ENCODE measurements around the gene TLE3. TPM values are rescaled to one million over a fixed set of nuclear protein-coding genes. Genes with fewer than 3 reads are reported as not detected.
"Not testable (repeated sequence)": the region's sequence is repeated elsewhere in the genome, so short reads cannot be mapped to it uniquely, and the experiment has no call there.

The TLE3 gene
- total RNA-seq, 1 donor from 2014 or later = 45.4 TPM

- Histone ChIP-seq H3K27me3 (ENCODE audit: insufficient read depth, low read length) (peaks cover 15% of the 10 kb centered on the region), H3K27ac (ENCODE audit: low read depth, low read length) (no peak overlapping the region), H3K4me1 (ENCODE audit: insufficient read depth, low read length) (peaks cover 14% of the 10 kb centered on the region), H3K4me2 (ENCODE audit: low read length) (no peak overlapping the region), H2AFZ (ENCODE audit: low read depth, low read length) (no peak overlapping the region), H3K9ac (ENCODE audit: low read length) (no peak overlapping the region), H3K79me2 (ENCODE audit: insufficient read depth, low read length) (no peaks in the 10 kb centered on the region), H3K9me3 (ENCODE audit: insufficient read depth, low read depth, low read length) (no peaks in the 10 kb centered on the region), H4K20me1 (ENCODE audit: insufficient read depth, low read length) (no peaks in the 10 kb centered on the region), H3K36me3 (ENCODE audit: insufficient read depth, low read length) (no peaks in the 10 kb centered on the region), H3K4me3 (ENCODE audit: insufficient read depth, low read depth, low read length) (no peak overlapping the region)
- Mint-ChIP-seq H3K27ac (ENCODE audit: unreplicated experiment) (no peak overlapping the region), H3K9me3 (ENCODE audit: unreplicated experiment) (peaks cover 6% of the 10 kb centered on the region), H3K27me3 (ENCODE audit: low read depth, unreplicated experiment) (peaks cover 56% of the 10 kb centered on the region), H3K4me1 (ENCODE audit: low read depth, unreplicated experiment) (peaks cover 23% of the 10 kb centered on the region), H3K4me3 (ENCODE audit: unreplicated experiment) (no peak overlapping the region), H3K36me3 (ENCODE audit: low read depth, unreplicated experiment) (peaks cover 3% of the 10 kb centered on the region)
- FAIRE-seq (no peak), DNase-seq (ENCODE audit: low read depth) (no peak)
- TF ChIP-seq CTCF (IDR thresholded peaks at IDR 0.05; ENCODE audit: insufficient read depth, low read depth, low read length) (no peak), EZH2 (IDR thresholded peaks at IDR 0.05; ENCODE audit: insufficient read depth, low read length) (no peak)
Measured at GRCh38 chr15:70140025-70140542, 42.4 kb upstream of the TLE3 start.

- no peak for TF ChIP-seq EZH2 (IDR thresholded peaks at IDR 0.05; ENCODE audit: insufficient read depth, low read length)
- no peak for TF ChIP-seq CTCF (IDR thresholded peaks at IDR 0.05; ENCODE audit: insufficient read depth, low read depth, low read length)
- Histone ChIP-seq H3K4me2 (ENCODE audit: low read length) (no peak overlapping the region), H3K27ac (ENCODE audit: low read depth, low read length) (no peak overlapping the region), H2AFZ (ENCODE audit: low read depth, low read length) (no peak overlapping the region), H3K79me2 (ENCODE audit: insufficient read depth, low read length) (no peaks in the 10 kb centered on the region), H3K36me3 (ENCODE audit: insufficient read depth, low read length) (no peaks in the 10 kb centered on the region), H3K4me1 (ENCODE audit: insufficient read depth, low read length) (peaks cover 13% of the 10 kb centered on the region), H3K27me3 (ENCODE audit: insufficient read depth, low read length) (peaks cover 16% of the 10 kb centered on the region), H3K4me3 (ENCODE audit: insufficient read depth, low read depth, low read length) (no peak overlapping the region), H4K20me1 (ENCODE audit: insufficient read depth, low read length) (no peaks in the 10 kb centered on the region), H3K9me3 (ENCODE audit: insufficient read depth, low read depth, low read length) (no peaks in the 10 kb centered on the region), H3K9ac (ENCODE audit: low read length) (no peak overlapping the region)
- Mint-ChIP-seq H3K4me3 (ENCODE audit: unreplicated experiment) (no peak overlapping the region), H3K27ac (ENCODE audit: unreplicated experiment) (no peak overlapping the region), H3K27me3 (ENCODE audit: low read depth, unreplicated experiment) (peaks cover 61% of the 10 kb centered on the region), H3K9me3 (ENCODE audit: unreplicated experiment) (peaks cover 13% of the 10 kb centered on the region), H3K4me1 (ENCODE audit: low read depth, unreplicated experiment) (peaks cover 22% of the 10 kb centered on the region), H3K36me3 (ENCODE audit: low read depth, unreplicated experiment) (peaks cover 3% of the 10 kb centered on the region)
- no peak for DNase-seq (ENCODE audit: low read depth)
- no peak for FAIRE-seq
Measured at GRCh38 chr15:70137967-70138366, 40.2 kb upstream of the TLE3 start.

GRCh38 chr15:70137021-70137420, 39.3 kb upstream of the TLE3 start:
- H3K79me2 ChIP-seq (ENCODE audit: insufficient read depth, low read length); H3K4me3 ChIP-seq (ENCODE audit: insufficient read depth, low read depth, low read length); H3K27ac Mint-ChIP-seq (ENCODE audit: unreplicated experiment); H3K36me3 Mint-ChIP-seq (ENCODE audit: low read depth, unreplicated experiment); H3K4me1 ChIP-seq (ENCODE audit: insufficient read depth, low read length); H3K36me3 ChIP-seq (ENCODE audit: insufficient read depth, low read length); H3K4me2 ChIP-seq (ENCODE audit: low read length); FAIRE-seq; H3K4me3 Mint-ChIP-seq (ENCODE audit: unreplicated experiment); H4K20me1 ChIP-seq (ENCODE audit: insufficient read depth, low read length); H2AFZ ChIP-seq (ENCODE audit: low read depth, low read length); H3K9ac ChIP-seq (ENCODE audit: low read length); H3K27ac ChIP-seq (ENCODE audit: low read depth, low read length); DNase-seq (ENCODE audit: low read depth); H3K9me3 ChIP-seq (ENCODE audit: insufficient read depth, low read depth, low read length): not testable (repeated sequence)
- peaks cover 16% of the 10 kb centered on the region for H3K27me3 ChIP-seq (ENCODE audit: insufficient read depth, low read length)
- Mint-ChIP-seq H3K27me3 (ENCODE audit: low read depth, unreplicated experiment) (peaks cover 71% of the 10 kb centered on the region), H3K4me1 (ENCODE audit: low read depth, unreplicated experiment) (peaks cover 13% of the 10 kb centered on the region), H3K9me3 (ENCODE audit: unreplicated experiment) (peaks cover 13% of the 10 kb centered on the region)

Data from astrocyte (in vitro differentiated cells and primary cell).